HG03103 (cell line): ENCODE data around the gene LGR6.
A peak's percentile ranks its signal among the peaks of the same experiment; 100 is the strongest.
"Not testable (repeated sequence)": the region's sequence is repeated elsewhere in the genome, so short reads cannot be mapped to it uniquely, and the experiment has no call there.

Experiments
- ATAC-seq: cut with Tn5 transposase; IDR thresholded peaks from one replicate; pipeline ENCODE4 v1.9.1; 2021; ENCODE audit warnings: low read depth; ENCODE audit not compliant: unreplicated experiment

The LGR6 gene

GRCh38 chr1:202172015-202172355 lies 21.6 kb upstream of the LGR6 start:
- ATAC-seq, result no peak

- no peak for ATAC-seq
Measured at GRCh38 chr1:202173993-202174392, 19.6 kb upstream of the LGR6 start.

GRCh38 chr1:202176949-202177927 lies 16.4 kb upstream of the LGR6 start:
- ATAC-seq, result no peak

- no peak for ATAC-seq
Measured at GRCh38 chr1:202179828-202180750, 13.5 kb upstream of the LGR6 start.

- ATAC-seq, result not testable (repeated sequence)
Measured at GRCh38 chr1:202180751-202181139, 12.9 kb upstream of the LGR6 start.

GRCh38 chr1:202181586-202181985 lies 12.0 kb upstream of the LGR6 start:
- no peak for ATAC-seq

- ATAC-seq, result no peak
Measured at GRCh38 chr1:202182040-202182877, 11.3 kb upstream of the LGR6 start.

- no peak for ATAC-seq
Measured at GRCh38 chr1:202184750-202185460, 8.7 kb upstream of the LGR6 start.

- ATAC-seq, result no peak
Measured at GRCh38 chr1:202186327-202186726, 7.3 kb upstream of the LGR6 start.

- no peak for ATAC-seq
Measured at GRCh38 chr1:202187041-202187671, 6.4 kb upstream of the LGR6 start.

GRCh38 chr1:202187697-202188407 lies 5.7 kb upstream of the LGR6 start:
- ATAC-seq, result no peak

GRCh38 chr1:202189001-202189790 lies 4.4 kb upstream of the LGR6 start:
- no peak for ATAC-seq

GRCh38 chr1:202189918-202190715 lies 3.5 kb upstream of the LGR6 start:
- no peak for ATAC-seq

- not testable (repeated sequence) for ATAC-seq
Measured at GRCh38 chr1:202191391-202191790, 2.2 kb upstream of the LGR6 start.

- ATAC-seq, result peak; percentile 55
Measured at GRCh38 chr1:202192770-202193613, 607 bp upstream of the LGR6 start.

- no peak for ATAC-seq
Measured at GRCh38 chr1:202194328-202194648, 689 bp downstream of the LGR6 start.
